Measurements from ENCODE around the gene CERS2. TPM values are rescaled to one million over a fixed set of nuclear protein-coding genes. Genes with fewer than 3 reads are reported as not detected.

Gene CERS2
- total RNA-seq, 3 donors from 2014 or later = 121 to 131 (median 128) TPM

DNA sequence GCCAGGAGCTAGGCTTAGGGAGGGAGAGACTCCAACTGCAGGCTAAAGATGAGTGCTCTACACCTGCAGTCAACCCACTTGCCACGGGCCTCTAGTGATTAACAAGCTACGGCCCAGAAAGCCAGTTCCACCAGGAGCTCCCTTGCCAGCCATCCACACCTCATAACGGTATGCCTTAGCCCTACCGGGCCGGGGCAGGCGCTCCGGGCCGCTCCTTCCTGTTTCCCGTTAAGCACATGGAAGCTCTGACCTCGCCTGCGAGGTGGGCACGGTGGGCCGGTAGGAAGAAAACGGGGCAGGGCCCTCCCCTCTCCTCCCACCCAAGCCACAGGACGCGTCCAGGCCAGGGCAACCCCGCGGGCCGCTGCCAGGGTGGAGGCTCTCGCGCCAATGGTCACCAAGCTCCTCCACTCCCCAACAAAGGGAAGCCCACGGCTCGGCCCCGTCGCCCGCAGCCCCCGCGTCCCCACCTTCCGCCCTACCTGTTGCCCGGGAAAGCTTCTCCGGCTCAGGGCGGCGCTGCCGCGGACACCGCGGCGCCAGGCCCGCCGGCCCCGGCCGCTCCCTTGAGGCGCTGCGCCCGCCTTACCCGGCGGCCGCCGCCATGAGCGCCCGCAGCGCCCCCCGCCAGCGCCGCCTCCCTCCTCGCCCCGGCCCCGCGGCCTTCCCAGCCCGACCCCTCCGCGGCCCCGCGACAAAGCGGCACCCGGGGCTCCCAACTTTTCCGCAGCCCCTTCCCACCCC, 627 bp downstream of the CERS2 start:
- peak overlapping the region; percentile 74 to 96 (median 86) for H3K4me3 ChIP-seq
- H3K4me1 ChIP-seq = peaks cover 6 to 18% of the 10 kb centered on the region in 2 donors
- intact Hi-C loops (cut with DNase I; ENCODE audit: low total_unique reads) = no loop called here
- H3K36me3 ChIP-seq = no peaks in the 10 kb centered on the region
- DNase-seq (ENCODE audit: low spot score in 2 of 2) = no peak
- no peaks in the 10 kb centered on the region for H3K9me3 ChIP-seq
- TF ChIP-seq POLR2A (IDR thresholded peaks at IDR 0.05) (no peak), POLR2AphosphoS5 (IDR thresholded peaks at IDR 0.05) (peak in 1 of 3 donors; percentile 30)
- TF ChIP-seq, protein P1, sequence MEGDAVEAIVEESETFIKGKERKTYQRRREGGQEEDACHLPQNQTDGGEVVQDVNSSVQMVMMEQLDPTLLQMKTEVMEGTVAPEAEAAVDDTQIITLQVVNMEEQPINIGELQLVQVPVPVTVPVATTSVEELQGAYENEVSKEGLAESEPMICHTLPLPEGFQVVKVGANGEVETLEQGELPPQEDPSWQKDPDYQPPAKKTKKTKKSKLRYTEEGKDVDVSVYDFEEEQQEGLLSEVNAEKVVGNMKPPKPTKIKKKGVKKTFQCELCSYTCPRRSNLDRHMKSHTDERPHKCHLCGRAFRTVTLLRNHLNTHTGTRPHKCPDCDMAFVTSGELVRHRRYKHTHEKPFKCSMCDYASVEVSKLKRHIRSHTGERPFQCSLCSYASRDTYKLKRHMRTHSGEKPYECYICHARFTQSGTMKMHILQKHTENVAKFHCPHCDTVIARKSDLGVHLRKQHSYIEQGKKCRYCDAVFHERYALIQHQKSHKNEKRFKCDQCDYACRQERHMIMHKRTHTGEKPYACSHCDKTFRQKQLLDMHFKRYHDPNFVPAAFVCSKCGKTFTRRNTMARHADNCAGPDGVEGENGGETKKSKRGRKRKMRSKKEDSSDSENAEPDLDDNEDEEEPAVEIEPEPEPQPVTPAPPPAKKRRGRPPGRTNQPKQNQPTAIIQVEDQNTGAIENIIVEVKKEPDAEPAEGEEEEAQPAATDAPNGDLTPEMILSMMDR (IDR thresholded peaks at IDR 0.05) = no peak
- peak overlapping the region; percentile 89 to 99 for H3K27ac ChIP-seq
- H3K27me3 ChIP-seq = no peaks in the 10 kb centered on the region

DNA sequence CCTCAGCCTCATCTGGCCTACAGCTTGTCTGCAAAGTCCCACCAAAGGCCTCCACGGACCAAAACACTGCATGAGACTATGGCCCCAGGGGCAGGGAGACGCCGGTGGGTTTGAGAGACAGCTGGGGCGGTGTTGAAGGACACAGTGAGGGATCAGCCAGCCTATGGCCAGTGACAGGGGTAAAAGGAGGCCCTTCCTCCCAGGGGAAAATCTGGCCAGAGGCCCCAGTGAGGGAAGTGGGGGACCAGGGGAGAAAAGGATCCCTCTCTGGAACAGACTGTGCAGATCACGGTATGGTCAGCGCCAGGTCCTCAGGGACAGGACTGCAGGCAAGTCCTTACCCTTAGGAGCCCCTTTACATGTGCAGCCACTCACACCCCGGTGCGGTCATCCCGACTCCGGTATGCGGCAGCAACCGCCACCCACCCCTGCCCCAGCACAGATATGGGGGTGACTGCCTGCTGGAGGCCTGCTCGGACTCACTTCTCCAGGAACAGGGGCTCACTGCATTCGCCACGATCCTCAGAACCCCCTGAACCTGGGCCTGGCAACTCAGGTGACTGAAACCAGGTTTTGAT, 1.3 kb downstream of the CERS2 start:
- H3K4me1 ChIP-seq = peaks cover 6 to 18% of the 10 kb centered on the region in 2 donors
- no peak for DNase-seq (ENCODE audit: low spot score in 2 of 2)
- TF ChIP-seq, protein P1 (IDR thresholded peaks at IDR 0.05) = no peak
- TF ChIP-seq POLR2AphosphoS5 (IDR thresholded peaks at IDR 0.05) = no peak
- no peak for TF ChIP-seq POLR2A (IDR thresholded peaks at IDR 0.05)
- no peaks in the 10 kb centered on the region for H3K27me3 ChIP-seq
- peak overlapping the region; percentile 89 to 99 for H3K27ac ChIP-seq
- H3K36me3 ChIP-seq = no peaks in the 10 kb centered on the region
- no peaks in the 10 kb centered on the region for H3K9me3 ChIP-seq
- H3K4me3 ChIP-seq = peak overlapping the region; percentile 74 to 96 (median 86)
- intact Hi-C loops (cut with DNase I; ENCODE audit: low total_unique reads) = no loop called here

DNA sequence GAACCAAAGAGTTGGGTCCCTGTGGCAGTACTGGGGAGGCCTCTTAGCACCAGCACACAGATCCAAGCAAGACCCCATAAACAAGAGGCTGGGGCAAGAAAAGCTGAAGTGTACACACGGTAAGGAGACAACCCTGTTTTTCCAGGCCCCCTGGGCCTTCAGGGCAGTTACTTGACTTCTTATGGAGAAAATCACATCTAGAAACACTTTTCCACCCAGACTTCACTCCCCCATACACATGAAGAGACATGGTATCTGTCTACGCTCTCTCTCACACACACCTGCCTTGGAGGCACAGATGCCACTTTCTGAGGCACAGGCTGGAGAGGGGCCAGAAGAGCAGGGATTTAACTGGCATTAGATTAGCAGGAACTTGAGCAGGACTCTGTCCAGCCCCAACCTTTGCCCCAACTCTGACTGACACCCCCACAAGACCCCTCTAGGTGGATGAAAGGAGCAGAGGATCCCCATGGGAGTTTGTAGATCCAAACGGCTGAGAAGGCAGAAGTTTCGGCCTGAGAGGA, 2.2 kb downstream of the CERS2 start:
- Histone ChIP-seq H3K27ac (peak overlapping the region; percentile 89 to 99), H3K9me3 (no peaks in the 10 kb centered on the region), H3K36me3 (no peaks in the 10 kb centered on the region), H3K4me1 (peaks cover 6 to 18% of the 10 kb centered on the region in 2 donors), H3K4me3 (peak overlapping the region; percentile 74 to 96 (median 86)), H3K27me3 (no peaks in the 10 kb centered on the region)
- TF ChIP-seq POLR2AphosphoS5 (IDR thresholded peaks at IDR 0.05) (no peak), POLR2A (IDR thresholded peaks at IDR 0.05) (no peak)
- TF ChIP-seq, protein P1 (IDR thresholded peaks at IDR 0.05) = no peak
- intact Hi-C loops (cut with DNase I; ENCODE audit: low total_unique reads) = no loop called here
- no peak for DNase-seq (ENCODE audit: low spot score in 2 of 2)

DNA sequence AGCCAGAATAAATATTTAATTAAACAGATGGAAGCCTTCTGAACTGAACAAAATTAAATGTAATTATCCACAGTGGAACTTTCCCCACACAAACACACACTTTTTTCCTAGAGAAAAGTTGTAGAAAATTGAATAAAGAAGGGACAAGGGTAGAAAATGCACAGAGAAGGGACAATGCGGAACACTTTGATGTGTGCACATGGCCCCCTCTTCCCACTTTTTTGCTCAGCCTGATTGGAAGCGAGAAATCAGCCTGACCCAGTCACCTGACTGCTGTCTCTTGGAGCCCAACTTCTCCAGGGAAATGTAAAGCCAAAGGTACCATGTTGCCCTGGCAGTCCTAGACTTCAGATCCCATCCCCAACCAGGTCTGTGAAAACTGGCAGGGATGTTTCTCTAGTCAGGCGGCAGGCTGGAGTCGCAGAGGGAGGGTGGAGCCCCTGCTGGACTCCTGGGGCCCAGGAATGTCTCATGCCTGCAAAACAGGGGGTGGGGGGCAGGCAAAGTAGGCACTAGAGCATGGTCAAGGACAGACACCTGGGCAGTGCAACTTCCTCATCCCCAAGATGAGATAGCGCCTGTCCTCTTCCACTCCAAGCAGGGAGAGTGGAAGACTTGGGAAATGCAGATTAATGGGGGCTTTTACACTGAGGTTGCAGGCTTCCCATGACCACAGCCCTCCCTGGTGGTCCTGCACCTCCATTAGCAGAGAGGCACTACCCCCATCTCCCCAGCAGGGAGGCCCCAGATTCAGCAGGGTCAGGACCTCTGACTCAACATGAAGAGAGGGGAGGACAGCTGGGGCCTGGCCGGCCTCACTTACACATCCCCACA, 2.8 kb downstream of the CERS2 start:
- Histone ChIP-seq H3K36me3 (no peaks in the 10 kb centered on the region), H3K4me3 (peak overlapping the region; percentile 74 to 96 (median 86)), H3K9me3 (no peaks in the 10 kb centered on the region), H3K27me3 (no peaks in the 10 kb centered on the region), H3K27ac (peak overlapping the region; percentile 89 to 99), H3K4me1 (peaks cover 6 to 18% of the 10 kb centered on the region in 2 donors)
- no peak for DNase-seq (ENCODE audit: low spot score in 2 of 2)
- intact Hi-C loops (cut with DNase I; ENCODE audit: low total_unique reads) = no loop called here
- no peak for TF ChIP-seq POLR2A (IDR thresholded peaks at IDR 0.05)
- no peak for TF ChIP-seq POLR2AphosphoS5 (IDR thresholded peaks at IDR 0.05)
- TF ChIP-seq, protein P1 (IDR thresholded peaks at IDR 0.05) = no peak
